Left ventricle myocardium inferior (tissue), 1 donor: ENCODE results near the gene GRXCR1. TPM values are rescaled to one million over a fixed set of nuclear protein-coding genes. Genes with fewer than 3 reads are reported as not detected.

Experiments used
- DNase-seq: peaks from one replicate; pipeline ENCODE4 v3.0.0-alpha.2; 2020
- H3K27ac ChIP-seq: fragments of 200-600 bp; replicated peaks from 2 replicates; pipeline ENCODE4 v1.8.0; 2021
- H3K27me3 ChIP-seq: fragments of 200-600 bp; 2 replicates; pipeline ENCODE4 v1.8.0; 2021; ENCODE audit warnings: low read depth
- H3K36me3 ChIP-seq: fragments of 200-600 bp; 2 replicates; pipeline ENCODE4 v1.8.0; 2021
- H3K4me1 ChIP-seq: fragments of 200-600 bp; 2 replicates; pipeline ENCODE4 v1.8.0; 2021
- H3K4me3 ChIP-seq: fragments of 200-600 bp; 2 replicates; pipeline ENCODE4 v1.8.0; 2021; ENCODE audit warnings: mild to moderate bottlenecking, moderate library complexity
- H3K9me3 ChIP-seq: fragments of 200-600 bp; replicated peaks from 2 replicates; pipeline ENCODE4 v1.8.0; 2021
- intact Hi-C: fragments of 100-400 bp; cut with micrococcal nuclease; formaldehyde crosslinking; loops from one replicate; pipeline ENCODE4 v1.11.0; 2022
- total RNA-seq: library from RNA; stranded (reverse); fragmentation: NEBNext Ultra II Directional; extraction: Animal tissue kit (Norgen Biotek cat#: 25700); gene quantifications from one replicate; pipeline ENCODE4 v1.2.1, GENCODE V29; 2021
- TF ChIP-seq, protein P1 (sequence below): fragments of 200-600 bp; IDR thresholded peaks from 2 replicates; pipeline ENCODE4 v1.8.0; 2021; ENCODE audit warnings: antibody characterized with exemption, mild to moderate bottlenecking, borderline replicate concordance
- donor health status: DM: no; HTN: yes; CAD: no; lungs with severe emphysema.

The GRXCR1 gene
- total RNA-seq, 1 donor from 2014 or later: not detected

DNA sequence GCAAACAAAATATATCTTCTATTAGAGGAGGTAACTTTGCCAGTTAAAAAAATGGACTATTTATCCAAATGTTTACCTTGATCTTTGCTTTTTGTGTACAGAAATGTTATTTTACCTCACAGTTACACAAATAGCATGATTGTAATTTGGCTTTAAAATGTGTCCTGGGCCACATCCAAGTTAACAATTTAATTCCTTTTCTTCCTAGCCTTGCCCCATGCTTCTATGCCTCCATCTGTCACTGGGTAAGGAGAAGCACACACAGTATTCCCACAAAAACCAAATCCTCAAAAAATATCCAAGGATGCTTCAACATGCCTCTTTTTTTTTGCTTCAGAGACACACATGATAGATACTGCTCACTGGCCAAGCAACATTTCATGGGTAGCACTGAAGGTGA is 30.9 kb downstream of the GRXCR1 start:
- TF ChIP-seq, protein P1, sequence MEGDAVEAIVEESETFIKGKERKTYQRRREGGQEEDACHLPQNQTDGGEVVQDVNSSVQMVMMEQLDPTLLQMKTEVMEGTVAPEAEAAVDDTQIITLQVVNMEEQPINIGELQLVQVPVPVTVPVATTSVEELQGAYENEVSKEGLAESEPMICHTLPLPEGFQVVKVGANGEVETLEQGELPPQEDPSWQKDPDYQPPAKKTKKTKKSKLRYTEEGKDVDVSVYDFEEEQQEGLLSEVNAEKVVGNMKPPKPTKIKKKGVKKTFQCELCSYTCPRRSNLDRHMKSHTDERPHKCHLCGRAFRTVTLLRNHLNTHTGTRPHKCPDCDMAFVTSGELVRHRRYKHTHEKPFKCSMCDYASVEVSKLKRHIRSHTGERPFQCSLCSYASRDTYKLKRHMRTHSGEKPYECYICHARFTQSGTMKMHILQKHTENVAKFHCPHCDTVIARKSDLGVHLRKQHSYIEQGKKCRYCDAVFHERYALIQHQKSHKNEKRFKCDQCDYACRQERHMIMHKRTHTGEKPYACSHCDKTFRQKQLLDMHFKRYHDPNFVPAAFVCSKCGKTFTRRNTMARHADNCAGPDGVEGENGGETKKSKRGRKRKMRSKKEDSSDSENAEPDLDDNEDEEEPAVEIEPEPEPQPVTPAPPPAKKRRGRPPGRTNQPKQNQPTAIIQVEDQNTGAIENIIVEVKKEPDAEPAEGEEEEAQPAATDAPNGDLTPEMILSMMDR: no peak
- no peaks in the 10 kb centered on the region for H3K9me3 ChIP-seq
- H3K4me3 ChIP-seq: no peak overlapping the region
- H3K27ac ChIP-seq: no peak overlapping the region
- intact Hi-C loops: no loop called here
- no peaks in the 10 kb centered on the region for H3K27me3 ChIP-seq
- no peaks in the 10 kb centered on the region for H3K36me3 ChIP-seq
- no peak for DNase-seq
- H3K4me1 ChIP-seq: no peaks in the 10 kb centered on the region

DNA sequence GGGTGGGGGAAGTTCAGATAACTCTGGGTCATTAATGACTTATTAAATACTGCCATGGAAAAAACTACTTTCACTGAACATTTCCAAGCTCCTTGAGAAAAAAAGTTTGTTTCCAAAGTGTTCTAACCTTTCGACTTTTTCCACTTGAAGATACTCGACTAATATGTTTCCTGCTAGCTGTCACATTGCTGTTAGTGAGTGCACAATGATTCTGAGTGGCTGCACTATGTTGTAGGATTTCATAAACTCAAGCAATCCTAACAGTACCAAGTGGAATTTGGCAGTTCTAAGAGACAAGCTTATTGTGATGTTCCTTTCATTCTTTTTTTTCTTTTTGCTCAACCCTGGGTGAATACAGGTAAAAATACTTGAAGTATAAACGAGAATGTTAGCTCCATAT is 33.4 kb downstream of the GRXCR1 start:
- DNase-seq: no peak
- TF ChIP-seq, protein P1: no peak

DNA sequence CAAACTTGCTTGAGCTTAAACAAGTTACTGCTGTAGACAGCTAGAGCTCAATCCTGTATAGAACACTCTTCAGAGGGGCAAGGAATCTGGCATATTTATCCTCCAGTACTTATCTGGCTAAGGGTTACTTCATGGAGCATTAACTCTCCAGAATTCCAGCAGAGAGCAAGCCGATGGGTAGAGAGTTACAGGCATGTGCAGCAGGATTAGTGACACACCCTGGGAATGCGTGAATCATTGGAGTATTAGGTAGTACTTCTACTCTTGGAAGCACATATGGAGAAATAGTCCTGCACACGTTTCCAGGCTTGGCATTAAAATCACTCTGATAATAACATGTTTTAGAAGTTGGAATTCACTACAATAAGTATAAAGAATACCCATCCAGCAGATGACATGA is 35.4 kb downstream of the GRXCR1 start:
- no peak for DNase-seq

More for the DNA sequence above, 33.4 kb downstream of the GRXCR1 start:
- H3K4me3 ChIP-seq: no peak overlapping the region
- no peaks in the 10 kb centered on the region for H3K9me3 ChIP-seq
- no peaks in the 10 kb centered on the region for H3K27me3 ChIP-seq
- intact Hi-C loops: no loop called here
- H3K4me1 ChIP-seq: no peaks in the 10 kb centered on the region
- no peak overlapping the region for H3K27ac ChIP-seq
- no peaks in the 10 kb centered on the region for H3K36me3 ChIP-seq

DNA sequence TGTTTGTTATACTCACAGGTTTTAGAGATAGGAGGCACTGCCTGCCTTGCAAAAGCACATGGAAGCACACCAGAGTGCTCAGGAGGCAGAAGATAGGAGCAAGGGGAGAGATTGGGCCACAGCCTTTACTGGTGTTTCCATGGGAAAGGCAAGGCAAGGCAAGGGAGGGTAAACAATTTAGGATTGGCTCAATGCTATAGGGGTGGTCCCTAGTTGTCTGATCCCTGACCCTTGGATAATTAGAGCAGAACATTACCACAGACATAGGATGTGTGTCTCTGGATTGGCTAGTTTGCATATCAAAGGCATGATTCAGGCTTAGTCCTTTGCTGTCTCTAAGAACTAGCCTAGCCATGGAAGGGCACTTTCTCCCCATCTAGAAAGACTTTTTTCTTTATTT is 36.1 kb downstream of the GRXCR1 start:
- Histone ChIP-seq H3K4me3 (no peak overlapping the region), H3K9me3 (no peaks in the 10 kb centered on the region), H3K4me1 (no peaks in the 10 kb centered on the region), H3K36me3 (no peaks in the 10 kb centered on the region), H3K27me3 (no peaks in the 10 kb centered on the region), H3K27ac (no peak overlapping the region)
- intact Hi-C loops: no loop called here
- DNase-seq: no peak
- TF ChIP-seq, protein P1: no peak

More for the DNA sequence above, 35.4 kb downstream of the GRXCR1 start:
- Histone ChIP-seq H3K27ac (no peak overlapping the region), H3K27me3 (no peaks in the 10 kb centered on the region), H3K4me1 (no peaks in the 10 kb centered on the region), H3K9me3 (no peaks in the 10 kb centered on the region), H3K4me3 (no peak overlapping the region), H3K36me3 (no peaks in the 10 kb centered on the region)
- TF ChIP-seq, protein P1: no peak
- intact Hi-C loops: no loop called here

DNA sequence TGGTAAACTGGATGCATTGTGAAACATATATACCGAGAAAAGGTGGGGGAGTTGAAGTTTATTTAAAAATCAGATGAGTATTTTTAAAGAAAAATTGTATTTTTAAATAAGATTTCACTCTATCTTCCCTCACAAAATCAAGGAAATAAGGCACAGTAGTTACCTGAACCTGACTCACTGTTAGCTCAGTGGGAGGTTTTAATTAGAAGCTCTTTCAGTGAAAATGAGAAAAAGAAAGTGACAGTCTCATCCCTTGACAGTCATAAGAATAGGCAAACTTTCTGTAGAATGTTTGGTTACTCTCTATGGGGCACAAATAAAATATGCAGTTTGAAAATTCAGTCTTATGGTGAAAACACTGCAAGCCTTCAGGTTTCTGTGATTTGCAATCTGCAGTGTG is 49.7 kb downstream of the GRXCR1 start:
- TF ChIP-seq, protein P1: no peak
- H3K4me3 ChIP-seq: no peak overlapping the region
- peaks cover 5% of the 10 kb centered on the region for H3K4me1 ChIP-seq
- H3K27me3 ChIP-seq: no peaks in the 10 kb centered on the region
- no peak overlapping the region for H3K27ac ChIP-seq
- intact Hi-C loops: no loop called here
- no peaks in the 10 kb centered on the region for H3K36me3 ChIP-seq
- H3K9me3 ChIP-seq: peaks cover 4% of the 10 kb centered on the region
- no peak for DNase-seq

DNA sequence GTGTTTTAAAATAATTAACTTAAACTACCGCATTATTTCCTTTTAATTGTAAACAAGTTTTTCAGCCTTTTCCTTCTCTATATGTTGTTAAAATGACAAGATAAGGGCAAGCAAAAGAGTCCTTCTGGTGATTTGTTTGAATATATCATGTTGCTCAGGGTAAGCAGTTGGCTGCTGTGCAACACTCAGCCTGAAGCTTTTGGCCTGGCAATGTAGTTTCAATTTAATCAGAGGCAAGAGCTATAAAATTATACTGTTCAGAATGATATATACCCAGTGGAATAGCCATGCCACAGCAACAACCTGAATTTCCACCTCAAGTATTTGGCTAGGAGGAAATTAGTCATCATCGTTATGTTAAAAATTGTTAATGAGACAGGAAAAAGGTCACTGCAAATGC is 53.4 kb downstream of the GRXCR1 start:
- DNase-seq: no peak
- intact Hi-C loops: no loop called here
- Histone ChIP-seq H3K9me3 (no peaks in the 10 kb centered on the region), H3K27ac (no peak overlapping the region), H3K4me1 (peaks cover 5% of the 10 kb centered on the region), H3K4me3 (no peak overlapping the region), H3K27me3 (no peaks in the 10 kb centered on the region), H3K36me3 (no peaks in the 10 kb centered on the region)
- TF ChIP-seq, protein P1: no peak
